HepG2 (cell line): ENCODE results near the gene OXSM. TPM values are rescaled to one million over a fixed set of nuclear protein-coding genes. Genes with fewer than 3 reads are reported as not detected.

ENCODE experiments used
- AFF4 ChIP-seq: sonication (generic); formaldehyde crosslinking; IDR thresholded peaks from 2 replicates; pipeline ENCODE4 v1.4.0; 2020; ENCODE audit warnings: missing genetic modification reagents
- ATRX ChIP-seq: sonication (generic); formaldehyde crosslinking; IDR thresholded peaks from 2 replicates; pipeline ENCODE4 v1.4.0; 2020; ENCODE audit warnings: missing genetic modification reagents, borderline replicate concordance
- HBP1 ChIP-seq: IDR thresholded peaks from 2 replicates; pipeline ENCODE4 v1.6.1; 2016; ENCODE audit warnings: low read depth, control low read depth
- KIAA2018 ChIP-seq: sonication (generic); formaldehyde crosslinking; IDR thresholded peaks from 2 replicates; pipeline ENCODE4 v1.5.0; 2020; ENCODE audit warnings: mild to moderate bottlenecking, missing genetic modification reagents, borderline replicate concordance
- POGZ ChIP-seq: sonication (generic); formaldehyde crosslinking; IDR thresholded peaks from 2 replicates; pipeline ENCODE4 v1.4.0; 2020; ENCODE audit warnings: mild to moderate bottlenecking, missing genetic modification reagents
- XBP1 ChIP-seq: sonication (generic); formaldehyde crosslinking; IDR thresholded peaks from 2 replicates; pipeline ENCODE4 v1.5.0; 2020; ENCODE audit warnings: missing genetic modification reagents
- ZNF33B ChIP-seq: sonication (generic); formaldehyde crosslinking; IDR thresholded peaks from 2 replicates; pipeline ENCODE4 v1.5.1; 2020; ENCODE audit warnings: mild to moderate bottlenecking, missing genetic modification reagents
- ZNF44 ChIP-seq: sonication (generic); formaldehyde crosslinking; IDR thresholded peaks from 2 replicates; pipeline ENCODE4 v1.5.1; 2020; ENCODE audit warnings: mild to moderate bottlenecking, missing genetic modification reagents
- ZNF83 ChIP-seq: sonication (generic); formaldehyde crosslinking; IDR thresholded peaks from 2 replicates; pipeline ENCODE4 v1.4.0; 2020; ENCODE audit warnings: missing genetic modification reagents, mild to moderate bottlenecking, borderline replicate concordance
- polyA plus RNA-seq, 8 experiments: library from polyadenylated mRNA; depleted of rRNA in 3 of 8; stranded (reverse) in 7 of 8; unstranded in 1 of 8; fragments of >200 nt; fragmentation: Illumina TruSeq in 4 of 8; extraction: Trizol in 4 of 8; gene quantifications; 2 replicates each; pipeline versions ENCODE4 v1.2.1 to v1.2.3, GENCODE V29; 2011 to 2016; ENCODE audit warnings: low read depth in 4 of 8, missing spikeins in 1 of 8, mixed read lengths in 1 of 8; ENCODE audit not compliant: insufficient read depth in 1 of 8
- total RNA-seq, 5 experiments: library from RNA; depleted of rRNA; stranded (reverse); fragments of >200 nt; fragmentation: Illumina TruSeq; extraction: Trizol; gene quantifications; 2 replicates each; pipeline ENCODE4 v1.2.3, GENCODE V29; 2016; ENCODE audit warnings: low read depth in 1 of 5
- TF ChIP-seq, protein P1 (sequence below): sonication (generic); formaldehyde crosslinking; IDR thresholded peaks from 2 replicates; pipeline ENCODE4; 2020; ENCODE audit warnings: missing genetic modification reagents, mild to moderate bottlenecking, borderline replicate concordance

Gene OXSM
- total and polyA plus RNA-seq, 2 of the 13 experiments (the other 11 are each of a cell fraction or from before 2014, with no cell fraction given), result 18.2 to 34.4 TPM

DNA sequence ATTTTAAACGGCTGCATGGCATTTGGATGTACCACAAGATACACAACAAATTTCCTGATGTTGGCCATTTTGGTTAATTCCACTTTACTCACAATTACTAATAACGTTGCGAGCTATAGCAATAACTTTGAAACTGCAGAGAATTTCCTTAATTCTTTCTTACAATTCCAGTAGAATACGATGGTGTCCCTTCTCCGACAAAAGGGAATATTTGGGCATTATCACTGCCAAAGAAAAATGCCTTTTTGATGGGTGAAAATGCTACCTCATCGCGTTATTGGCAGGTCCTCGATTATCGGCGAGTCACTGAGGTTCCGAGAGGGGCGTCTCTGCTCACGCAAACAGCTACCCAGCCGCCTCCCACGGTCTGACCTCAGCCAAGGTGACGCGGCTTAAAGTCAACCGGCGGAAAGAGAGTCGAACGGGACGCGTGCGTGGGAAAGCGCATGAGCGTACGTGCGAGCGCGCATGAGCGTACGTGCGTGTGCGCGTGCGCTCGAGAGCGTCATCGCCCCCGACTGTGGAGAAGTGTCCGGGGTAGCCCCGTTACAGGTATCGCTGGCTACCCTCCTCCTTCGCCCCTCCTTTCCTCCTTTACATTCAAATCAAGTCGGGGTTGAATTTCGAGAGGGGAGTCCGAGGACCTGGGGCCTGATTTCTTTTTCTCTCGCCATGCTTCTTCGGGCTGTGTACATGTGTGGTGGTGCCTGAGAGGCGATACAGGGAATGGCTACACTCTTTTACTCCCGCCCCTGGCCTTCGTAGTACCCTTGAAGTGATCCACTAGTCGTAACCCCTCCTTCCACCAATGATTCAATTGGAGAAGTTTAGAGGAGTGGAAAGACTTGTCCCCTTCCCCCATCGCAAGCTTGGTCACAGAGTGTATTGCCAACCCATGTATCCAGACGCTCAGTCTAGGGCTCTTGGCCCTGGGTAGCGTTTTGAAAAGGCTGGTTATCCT lies at the start of gene OXSM (continued):
- TF ChIP-seq KIAA2018 (no peak), AFF4 (CRISPR knock-in tag) (no peak), HBP1 (CRISPR knock-in tag) (no peak), XBP1 (CRISPR knock-in tag) (0 out of 2 replicates have a peak, but pooled peaks have one; percentile 27), ZNF83 (CRISPR knock-in tag) (no peak), POGZ (CRISPR knock-in tag) (peak; percentile 98), ZNF33B (CRISPR knock-in tag) (no peak), ATRX (CRISPR knock-in tag) (no peak), ZNF44 (CRISPR knock-in tag) (no peak)
- TF ChIP-seq, protein P1, sequence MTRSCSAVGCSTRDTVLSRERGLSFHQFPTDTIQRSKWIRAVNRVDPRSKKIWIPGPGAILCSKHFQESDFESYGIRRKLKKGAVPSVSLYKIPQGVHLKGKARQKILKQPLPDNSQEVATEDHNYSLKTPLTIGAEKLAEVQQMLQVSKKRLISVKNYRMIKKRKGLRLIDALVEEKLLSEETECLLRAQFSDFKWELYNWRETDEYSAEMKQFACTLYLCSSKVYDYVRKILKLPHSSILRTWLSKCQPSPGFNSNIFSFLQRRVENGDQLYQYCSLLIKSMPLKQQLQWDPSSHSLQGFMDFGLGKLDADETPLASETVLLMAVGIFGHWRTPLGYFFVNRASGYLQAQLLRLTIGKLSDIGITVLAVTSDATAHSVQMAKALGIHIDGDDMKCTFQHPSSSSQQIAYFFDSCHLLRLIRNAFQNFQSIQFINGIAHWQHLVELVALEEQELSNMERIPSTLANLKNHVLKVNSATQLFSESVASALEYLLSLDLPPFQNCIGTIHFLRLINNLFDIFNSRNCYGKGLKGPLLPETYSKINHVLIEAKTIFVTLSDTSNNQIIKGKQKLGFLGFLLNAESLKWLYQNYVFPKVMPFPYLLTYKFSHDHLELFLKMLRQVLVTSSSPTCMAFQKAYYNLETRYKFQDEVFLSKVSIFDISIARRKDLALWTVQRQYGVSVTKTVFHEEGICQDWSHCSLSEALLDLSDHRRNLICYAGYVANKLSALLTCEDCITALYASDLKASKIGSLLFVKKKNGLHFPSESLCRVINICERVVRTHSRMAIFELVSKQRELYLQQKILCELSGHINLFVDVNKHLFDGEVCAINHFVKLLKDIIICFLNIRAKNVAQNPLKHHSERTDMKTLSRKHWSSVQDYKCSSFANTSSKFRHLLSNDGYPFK (CRISPR knock-in tag), result peak; percentile 94
